ENCODE data around the gene NR5A2.

NR5A2 gene

GRCh38 chr1:200124309-200124708, 96.8 kb downstream of the NR5A2 start:
- DNase-seq (ENCODE audit: low read depth, low spot score) = no peak

- DNase-seq (ENCODE audit: low read depth, low spot score) = no peak
These were observed 100.6 kb downstream of the NR5A2 start for GRCh38 chr1:200128081-200128480.

GRCh38 chr1:200128944-200129879, 101.7 kb downstream of the NR5A2 start:
- no peak for DNase-seq (ENCODE audit: low read depth, low spot score)

GRCh38 chr1:200130552-200130951, 103.0 kb downstream of the NR5A2 start:
- DNase-seq (ENCODE audit: low read depth, low spot score) = no peak

- DNase-seq (ENCODE audit: low read depth, low spot score) = no peak
These were observed 104.1 kb downstream of the NR5A2 start for GRCh38 chr1:200131551-200132125.

GRCh38 chr1:200133123-200133522, 105.6 kb downstream of the NR5A2 start:
- no peak for DNase-seq (ENCODE audit: low read depth, low spot score)

- no peak for DNase-seq (ENCODE audit: low read depth, low spot score)
These were observed 106.6 kb downstream of the NR5A2 start for GRCh38 chr1:200134116-200134515.

GRCh38 chr1:200136384-200136783, 108.9 kb downstream of the NR5A2 start:
- no peak for DNase-seq (ENCODE audit: low read depth, low spot score)

GRCh38 chr1:200139661-200140250, 112.2 kb downstream of the NR5A2 start:
- no peak for DNase-seq (ENCODE audit: low read depth, low spot score)

- DNase-seq (ENCODE audit: low read depth, low spot score) = no peak
These were observed 115.8 kb downstream of the NR5A2 start for GRCh38 chr1:200143347-200143746.

- DNase-seq (ENCODE audit: low read depth, low spot score) = no peak
These were observed 118.6 kb downstream of the NR5A2 start for GRCh38 chr1:200146100-200146499.

- no peak for DNase-seq (ENCODE audit: low read depth, low spot score)
These were observed 119.6 kb downstream of the NR5A2 start for GRCh38 chr1:200147094-200147493.

- DNase-seq (ENCODE audit: low read depth, low spot score) = no peak
These were observed 120.2 kb downstream of the NR5A2 start for GRCh38 chr1:200147742-200148141.

GRCh38 chr1:200150006-200150405, 122.5 kb downstream of the NR5A2 start:
- DNase-seq (ENCODE audit: low read depth, low spot score) = no peak

GRCh38 chr1:200150721-200151120, 123.2 kb downstream of the NR5A2 start:
- DNase-seq (ENCODE audit: low read depth, low spot score) = no peak

- DNase-seq (ENCODE audit: low read depth, low spot score) = no peak
These were observed 124.8 kb downstream of the NR5A2 start for GRCh38 chr1:200152336-200152735.

GRCh38 chr1:200153277-200154055, 126.0 kb downstream of the NR5A2 start:
- no peak for DNase-seq (ENCODE audit: low read depth, low spot score)

- peak; percentile 9 for DNase-seq (ENCODE audit: low read depth, low spot score)
These were observed 126.7 kb downstream of the NR5A2 start for GRCh38 chr1:200154069-200154767.

- no peak for DNase-seq (ENCODE audit: low read depth, low spot score)
These were observed 130.2 kb downstream of the NR5A2 start for GRCh38 chr1:200157715-200158114.

- no peak for DNase-seq (ENCODE audit: low read depth, low spot score)
These were observed 134.3 kb downstream of the NR5A2 start for GRCh38 chr1:200161801-200162200.

- no peak for DNase-seq (ENCODE audit: low read depth, low spot score)
These were observed 134.7 kb downstream of the NR5A2 start for GRCh38 chr1:200162258-200162657.
